GM12874 (cell line): Measurements from ENCODE around the gene POU6F2.

Experiments used
- CTCF ChIP-seq: IDR thresholded peaks from 2 replicates; pipeline ENCODE4 v1.5.1; 2011; ENCODE audit warnings: low read depth, mild to moderate bottlenecking, control low read depth, low read length, moderate library complexity; ENCODE audit not compliant: insufficient read depth

POU6F2 gene

GRCh38 chr7:39461263-39461820, 483.6 kb downstream of the POU6F2 start:
- TF ChIP-seq CTCF = no peak

- no peak for TF ChIP-seq CTCF
Measured at GRCh38 chr7:39463252-39463651, 485.5 kb downstream of the POU6F2 start.

GRCh38 chr7:39464350-39465054, 486.8 kb downstream of the POU6F2 start:
- no peak for TF ChIP-seq CTCF

GRCh38 chr7:39465055-39465929, 487.6 kb downstream of the POU6F2 start:
- TF ChIP-seq CTCF = peak; percentile 66

- no peak for TF ChIP-seq CTCF
Measured at GRCh38 chr7:39468261-39468660, 490.6 kb downstream of the POU6F2 start.

- no peak for TF ChIP-seq CTCF
Measured at GRCh38 chr7:39468808-39469374, 491.2 kb downstream of the POU6F2 start.

- no peak for TF ChIP-seq CTCF
Measured at GRCh38 chr7:39480901-39481300, 503.2 kb downstream of the POU6F2 start.
